DOHH2 (cell line): ENCODE data around the gene FAM135A.

Experiments
- H3F3A ChIP-seq: fragments of 200-600 bp; sonication (generic), shearing (Covaris generic); 2 replicates; pipeline ENCODE4 v1.6.0; 2016; ENCODE audit warnings: antibody characterized with exemption, mild to moderate bottlenecking; ENCODE audit not compliant: control insufficient read depth, insufficient read depth
- H3K27ac ChIP-seq: fragments of 200-600 bp; sonication (generic); 2 replicates; pipeline ENCODE4 v1.5.1; 2014; ENCODE audit warnings: low read depth, mild to moderate bottlenecking, low read length, moderate library complexity
- H3K27me3 ChIP-seq: fragments of 200-600 bp; sonication (generic); 2 replicates; pipeline ENCODE4 v1.6.1; 2014; ENCODE audit warnings: mild to moderate bottlenecking, low read length, mixed read lengths; ENCODE audit not compliant: control insufficient read depth
- H3K36me3 ChIP-seq: fragments of 200-600 bp; sonication (generic); 2 replicates; pipeline ENCODE4 v1.6.1; 2014; ENCODE audit warnings: mild to moderate bottlenecking, low read length, moderate library complexity, mixed read lengths; ENCODE audit not compliant: control insufficient read depth
- H3K4me1 ChIP-seq: fragments of 200-600 bp; sonication (generic); 2 replicates; pipeline ENCODE4 v1.6.1; 2014; ENCODE audit warnings: mild to moderate bottlenecking, low read length, mixed read lengths; ENCODE audit not compliant: control insufficient read depth
- H3K4me2 ChIP-seq: fragments of 200-600 bp; sonication (generic); 2 replicates; pipeline ENCODE4 v1.6.0; 2014; ENCODE audit warnings: mild to moderate bottlenecking, low read length, moderate library complexity
- H3K4me3 ChIP-seq: fragments of 200-600 bp; sonication (generic); 2 replicates; pipeline ENCODE4 v1.5.1; 2014; ENCODE audit warnings: mild to moderate bottlenecking, low read length, mixed read lengths
- H3K79me2 ChIP-seq: fragments of 200-600 bp; sonication (generic); 2 replicates; pipeline ENCODE4 v1.6.1; 2014; ENCODE audit warnings: mild to moderate bottlenecking, low read length, mixed read lengths; ENCODE audit not compliant: control insufficient read depth
- H3K9me2 ChIP-seq: fragments of 200-600 bp; sonication (generic); replicated peaks from 2 replicates; pipeline ENCODE4 v1.6.1; 2014; ENCODE audit warnings: mild to moderate bottlenecking, low read length, mixed read lengths; ENCODE audit not compliant: control insufficient read depth
- H3K9me3 ChIP-seq: fragments of 200-600 bp; sonication (generic); 2 replicates; pipeline ENCODE4 v1.6.1; 2014; ENCODE audit warnings: antibody characterized with exemption, low read length, mixed read lengths; ENCODE audit not compliant: control insufficient read depth, insufficient read depth
- H4K20me1 ChIP-seq: fragments of 200-600 bp; sonication (generic); 2 replicates; pipeline ENCODE4 v1.6.0; 2014; ENCODE audit warnings: low read depth, mild to moderate bottlenecking, antibody characterized with exemption, low read length, moderate library complexity; ENCODE audit not compliant: control insufficient read depth, insufficient read depth
- EZH2phosphoT487 ChIP-seq: fragments of 200-600 bp; sonication (generic); IDR thresholded peaks from 2 replicates; pipeline ENCODE4 v1.6.1; 2017; ENCODE audit warnings: borderline replicate concordance, mild to moderate bottlenecking, antibody characterized with exemption, low read length, moderate library complexity, mixed read lengths
- TF ChIP-seq, protein P1 (sequence below): fragments of 200-600 bp; sonication (generic); IDR thresholded peaks from one replicate; pipeline ENCODE4 v1.5.1; 2014; ENCODE audit warnings: antibody characterized with exemption, mild to moderate bottlenecking, low read depth, low read length; ENCODE audit not compliant: poor library complexity, severe bottlenecking

FAM135A gene

DNA sequence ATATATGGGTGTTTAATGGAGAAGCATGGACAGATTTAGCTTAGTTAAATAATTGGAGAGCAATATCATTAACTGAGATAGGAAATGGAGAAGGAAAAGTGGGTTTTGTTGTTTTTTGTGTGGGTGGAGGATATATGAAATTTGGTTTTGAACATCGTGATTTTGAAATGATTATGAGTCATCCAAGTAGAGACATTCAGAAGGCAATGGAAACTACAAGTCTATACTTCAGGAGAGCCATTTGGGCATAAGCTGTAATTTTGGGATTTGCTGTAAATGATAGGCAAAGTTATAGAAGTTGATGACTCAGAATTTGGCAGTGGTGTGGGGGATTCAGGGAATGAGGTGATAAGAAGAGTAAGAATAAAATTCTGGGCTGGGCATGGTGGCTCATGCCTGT is 27.4 kb upstream of the FAM135A start:
- Histone ChIP-seq H4K20me1 (no peaks in the 10 kb centered on the region), H3K27ac (no peak overlapping the region), H3K9me2 (no peaks in the 10 kb centered on the region), H3F3A (no peaks in the 10 kb centered on the region), H3K79me2 (no peaks in the 10 kb centered on the region), H3K36me3 (no peaks in the 10 kb centered on the region), H3K9me3 (no peaks in the 10 kb centered on the region), H3K4me2 (no peak overlapping the region), H3K27me3 (peaks cover 22% of the 10 kb centered on the region), H3K4me3 (no peak overlapping the region), H3K4me1 (no peaks in the 10 kb centered on the region)
- TF ChIP-seq, protein P1, sequence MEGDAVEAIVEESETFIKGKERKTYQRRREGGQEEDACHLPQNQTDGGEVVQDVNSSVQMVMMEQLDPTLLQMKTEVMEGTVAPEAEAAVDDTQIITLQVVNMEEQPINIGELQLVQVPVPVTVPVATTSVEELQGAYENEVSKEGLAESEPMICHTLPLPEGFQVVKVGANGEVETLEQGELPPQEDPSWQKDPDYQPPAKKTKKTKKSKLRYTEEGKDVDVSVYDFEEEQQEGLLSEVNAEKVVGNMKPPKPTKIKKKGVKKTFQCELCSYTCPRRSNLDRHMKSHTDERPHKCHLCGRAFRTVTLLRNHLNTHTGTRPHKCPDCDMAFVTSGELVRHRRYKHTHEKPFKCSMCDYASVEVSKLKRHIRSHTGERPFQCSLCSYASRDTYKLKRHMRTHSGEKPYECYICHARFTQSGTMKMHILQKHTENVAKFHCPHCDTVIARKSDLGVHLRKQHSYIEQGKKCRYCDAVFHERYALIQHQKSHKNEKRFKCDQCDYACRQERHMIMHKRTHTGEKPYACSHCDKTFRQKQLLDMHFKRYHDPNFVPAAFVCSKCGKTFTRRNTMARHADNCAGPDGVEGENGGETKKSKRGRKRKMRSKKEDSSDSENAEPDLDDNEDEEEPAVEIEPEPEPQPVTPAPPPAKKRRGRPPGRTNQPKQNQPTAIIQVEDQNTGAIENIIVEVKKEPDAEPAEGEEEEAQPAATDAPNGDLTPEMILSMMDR = no peak
- TF ChIP-seq EZH2phosphoT487 = no peak

DNA sequence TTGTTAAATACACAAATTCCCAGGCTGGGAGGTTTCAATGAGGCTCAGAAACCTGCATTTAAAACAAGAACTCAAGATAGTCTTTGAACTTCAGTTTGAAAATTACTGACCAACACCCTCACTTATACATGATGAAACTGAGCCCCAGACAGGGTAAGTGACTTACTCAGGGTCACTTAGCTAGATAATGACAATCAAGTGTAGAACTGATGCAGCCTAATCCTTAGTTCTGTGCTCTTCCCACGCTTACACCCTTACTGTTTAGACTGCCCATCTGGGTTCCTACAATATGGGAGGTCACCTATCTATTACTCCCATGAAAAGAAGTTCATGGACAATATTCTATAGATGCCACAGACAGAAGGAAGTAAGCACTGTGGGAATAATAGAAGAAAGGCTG is 24.5 kb upstream of the FAM135A start:
- H3K79me2 ChIP-seq = no peaks in the 10 kb centered on the region
- H3K4me2 ChIP-seq = no peak overlapping the region
- no peak overlapping the region for H3K4me3 ChIP-seq
- H3K9me3 ChIP-seq = no peaks in the 10 kb centered on the region
- no peaks in the 10 kb centered on the region for H3K36me3 ChIP-seq
- no peaks in the 10 kb centered on the region for H3K9me2 ChIP-seq
- H3K4me1 ChIP-seq = no peaks in the 10 kb centered on the region
- TF ChIP-seq, protein P1 = no peak
- no peak for TF ChIP-seq EZH2phosphoT487
- H3K27me3 ChIP-seq = peaks cover 22% of the 10 kb centered on the region
- no peak overlapping the region for H3K27ac ChIP-seq
- no peaks in the 10 kb centered on the region for H3F3A ChIP-seq
- no peaks in the 10 kb centered on the region for H4K20me1 ChIP-seq

DNA sequence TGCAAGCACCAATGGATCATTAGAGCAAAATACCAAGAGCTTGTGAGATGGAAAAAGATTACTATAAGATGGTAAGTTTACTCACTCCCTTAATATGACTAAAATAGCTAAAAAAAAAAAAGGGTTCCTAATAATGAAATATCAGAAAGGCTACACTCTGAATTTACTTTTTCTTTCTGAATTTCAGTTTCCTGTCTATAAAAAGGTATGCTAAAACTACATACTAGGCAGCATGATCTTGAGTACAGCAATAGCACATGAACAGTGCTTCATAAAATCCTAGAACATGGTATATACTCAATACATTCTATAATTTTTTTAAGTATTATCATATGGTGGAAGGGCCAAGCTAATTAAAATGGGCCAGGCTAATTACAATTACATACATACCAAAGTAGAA is 24.0 kb upstream of the FAM135A start:
- H3K9me2 ChIP-seq = no peaks in the 10 kb centered on the region
- no peaks in the 10 kb centered on the region for H3F3A ChIP-seq
- H3K4me3 ChIP-seq = no peak overlapping the region
- no peaks in the 10 kb centered on the region for H4K20me1 ChIP-seq
- no peak for TF ChIP-seq EZH2phosphoT487
- TF ChIP-seq, protein P1 = no peak
- H3K9me3 ChIP-seq = no peaks in the 10 kb centered on the region
- no peaks in the 10 kb centered on the region for H3K36me3 ChIP-seq
- no peak overlapping the region for H3K4me2 ChIP-seq
- H3K4me1 ChIP-seq = no peaks in the 10 kb centered on the region
- H3K79me2 ChIP-seq = no peaks in the 10 kb centered on the region
- peaks cover 22% of the 10 kb centered on the region for H3K27me3 ChIP-seq
- no peak overlapping the region for H3K27ac ChIP-seq

DNA sequence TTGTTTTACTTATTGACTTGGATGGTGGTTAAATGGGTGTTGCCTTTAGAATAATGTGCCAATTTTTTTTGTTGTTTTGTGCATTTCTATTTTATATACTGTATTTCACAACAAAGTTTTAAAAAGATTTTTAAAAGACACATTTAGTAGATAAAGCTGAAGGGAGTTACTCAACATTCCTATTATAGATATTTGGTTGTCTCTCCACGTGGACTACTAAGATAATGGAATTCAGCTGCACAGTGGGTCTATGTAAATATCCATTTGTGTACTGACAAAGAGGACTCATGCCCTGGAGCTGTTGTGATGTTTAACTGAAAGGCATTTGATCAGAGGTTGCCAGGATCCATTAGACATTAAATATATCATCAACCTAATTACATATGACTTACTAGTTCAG is 23.2 kb upstream of the FAM135A start:
- Histone ChIP-seq H3F3A (no peaks in the 10 kb centered on the region), H3K4me2 (no peak overlapping the region), H3K36me3 (no peaks in the 10 kb centered on the region), H3K4me1 (no peaks in the 10 kb centered on the region), H4K20me1 (no peaks in the 10 kb centered on the region), H3K79me2 (no peaks in the 10 kb centered on the region), H3K9me3 (no peaks in the 10 kb centered on the region), H3K27ac (no peak overlapping the region), H3K4me3 (no peak overlapping the region), H3K9me2 (no peaks in the 10 kb centered on the region), H3K27me3 (peaks cover 22% of the 10 kb centered on the region)
- no peak for TF ChIP-seq EZH2phosphoT487
- TF ChIP-seq, protein P1 = no peak
